ENCODE results near the gene SGCE. TPM values are rescaled to one million over a fixed set of nuclear protein-coding genes. Genes with fewer than 3 reads are reported as not detected.

The SGCE gene
- total and polyA plus RNA-seq, 7 experiments from 2014 or later: 0.08 to 0.78 (median 0.19) TPM; not detected in 2

DNA sequence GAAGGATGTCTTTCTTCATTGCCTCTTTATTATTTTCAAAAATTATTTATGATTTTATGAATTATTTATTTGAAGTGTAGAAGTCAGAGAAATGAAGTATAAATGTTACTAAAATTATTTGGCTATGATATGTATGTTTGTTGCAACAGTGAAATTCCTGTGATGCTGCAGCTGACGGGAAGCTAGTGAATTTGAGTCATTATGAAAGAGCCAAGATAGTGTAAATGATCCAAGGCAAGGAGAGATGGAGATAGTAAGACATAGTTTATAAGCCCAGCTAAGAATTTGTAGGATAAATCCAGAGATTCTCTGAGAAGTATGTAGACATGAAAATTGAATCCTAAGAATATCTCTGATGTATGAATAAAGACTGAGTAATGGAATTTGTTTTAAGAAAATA lies 115.5 kb downstream of the SGCE start:
- Histone ChIP-seq H3K4me1 (ENCODE audit: control insufficient read depth in 2 of 2, insufficient read depth in 2 of 2, low read length in 2 of 2) (no peaks in the 10 kb centered on the region), H3K27me3 (ENCODE audit: control insufficient read depth in 2 of 2, insufficient read depth in 2 of 2, low read length in 2 of 2) (no peaks in the 10 kb centered on the region), H3K4me3 (ENCODE audit: low read length) (no peak overlapping the region), H3K36me3 (ENCODE audit: control insufficient read depth in 2 of 3, insufficient read depth in 3 of 3, low read length in 3 of 3) (peaks cover 0 to 14% (median 0%) of the 10 kb centered on the region in 3 experiments), H3K27ac (ENCODE audit: low read depth, low read length) (no peak overlapping the region), H3K9me3 (ENCODE audit: control insufficient read depth in 2 of 3, low read length in 3 of 3) (no peaks in the 10 kb centered on the region)
- Mint-ChIP-seq H3K4me3 (no peak overlapping the region), H3K36me3 (peaks cover 0 to 45% (median 18%) of the 10 kb centered on the region in 5 donors), H3K4me1 (peaks cover 0 to 1% (median 0%) of the 10 kb centered on the region in 7 donors), H3K27ac (no peak overlapping the region), H3K27me3 (no peaks in the 10 kb centered on the region), H3K9me3 (no peaks in the 10 kb centered on the region)
- ChIA-PET POLR2A (no interaction called here), CTCF (interaction anchor here (1.9 kb wide), 1 partner anchor 11 kb away, joined by 6 read pairs; no protein-coding TSS in a partner anchor)
- DNase-seq: no peak
- ATAC-seq: no peak
- intact Hi-C loops (cut with micrococcal nuclease): no loop called here

Other genes with a start within 250 kb of the SGCE start
- 10 to 100 TPM; 14.9 to 31.7 (median 22.0) TPM for gene CASD1, start 146.3 kb downstream of the SGCE start, total RNA-seq
- gene CASD1, start 146.3 kb downstream of the SGCE start, polyA plus RNA-seq: 1 to 10 TPM; 8.6 to 9.8 TPM

Data from naive thymus-derived CD4-positive, alpha-beta T cell (primary cell).